ENCODE data around the gene SETD4. TPM values are rescaled to one million over a fixed set of nuclear protein-coding genes. Genes with fewer than 3 reads are reported as not detected.

SETD4 gene
- total and polyA plus RNA-seq, 2 donors (not counting 3 experiments of a cell fraction or from before 2014, with no cell fraction given) = 13.0 to 25.1 TPM

DNA sequence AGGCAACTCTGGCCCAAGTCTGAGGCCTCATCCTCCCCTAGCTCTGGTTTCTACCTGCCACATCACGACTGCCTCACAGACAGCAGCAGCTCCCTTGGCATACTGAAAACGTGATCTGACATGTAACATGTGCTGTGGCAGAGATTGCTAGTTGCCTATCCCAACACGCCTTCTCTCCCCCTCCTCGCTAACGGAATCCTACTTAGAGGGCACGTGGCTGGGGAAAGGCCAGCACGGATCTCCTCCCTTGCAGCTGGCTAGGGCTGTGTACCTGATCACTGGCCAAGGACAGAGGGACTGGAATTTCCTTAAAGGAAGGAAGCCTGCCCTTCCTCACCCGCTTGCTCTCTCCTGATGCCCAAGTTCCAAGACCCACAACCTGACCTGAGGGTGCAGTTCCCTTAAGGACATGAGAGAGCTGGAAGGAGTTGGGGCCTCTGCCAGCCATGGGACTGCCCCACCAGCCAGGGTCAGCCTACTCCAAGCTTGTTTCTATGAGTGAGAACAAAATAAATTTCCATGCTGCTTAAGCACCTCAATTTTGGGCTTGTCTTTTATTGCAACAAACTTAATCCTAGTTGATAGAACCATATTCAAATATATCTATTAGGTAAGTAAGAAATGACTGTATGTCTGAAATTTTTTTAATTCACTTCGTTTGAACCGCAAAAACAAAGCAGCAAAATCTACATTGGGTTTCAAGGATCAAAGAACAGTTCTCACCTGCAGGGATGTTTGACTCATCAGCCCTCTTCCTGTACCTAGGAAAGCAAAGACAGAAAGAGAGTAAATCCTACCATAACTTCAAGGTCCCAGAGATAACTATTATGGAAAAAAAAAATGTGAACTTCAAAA, 7.2 kb downstream of the SETD4 start:
- peak; percentile 16 for DNase-seq (ENCODE audit: low read depth, low spot score)

More for the DNA sequence above, 7.2 kb downstream of the SETD4 start:
- peak; percentile 43 for FAIRE-seq
- intact Hi-C loops (cut with micrococcal nuclease) (no loop called here), dilution Hi-C loops (cut with MboI; ENCODE audit: extremely low pct_ligation_motif_present, low sequenced_read_pairs) (no loop called here)
- Histone ChIP-seq H3K4me1 (ENCODE audit: control insufficient read depth, extremely low read depth, insufficient read depth, low read length) (peaks cover 10% of the 10 kb centered on the region), H3K36me3 (ENCODE audit: control insufficient read depth in 2 of 2, extremely low read depth in 1 of 2, insufficient read depth in 2 of 2, low read length in 2 of 2) (peaks cover 13 to 21% of the 10 kb centered on the region in 2 experiments), H4K20me1 (replicated peaks; ENCODE audit: control insufficient read depth, extremely low read depth, insufficient read depth, low read length) (no peaks in the 10 kb centered on the region), H3K27me3 (ENCODE audit: control insufficient read depth in 2 of 2, insufficient read depth in 2 of 2, low read length in 2 of 2) (no peaks in the 10 kb centered on the region), H3K9ac (replicated peaks; ENCODE audit: extremely low read depth, insufficient read depth, low read length) (no peak overlapping the region), H2AFZ (ENCODE audit: low read depth, low read length) (no peak overlapping the region), H3K4me2 (ENCODE audit: insufficient read depth, low read length) (no peak overlapping the region), H3K9me3 (replicated peaks; ENCODE audit: control insufficient read depth, insufficient read depth, low read length) (no peaks in the 10 kb centered on the region), H3K79me2 (ENCODE audit: control insufficient read depth, insufficient read depth, low read length) (no peaks in the 10 kb centered on the region), H3K27ac (ENCODE audit: insufficient read depth, low read depth, low read length) (no peak overlapping the region), H3K4me3 (replicated peaks in 1 of 3; ENCODE audit: insufficient read depth in 1 of 3, low read depth in 1 of 3, low read length in 3 of 3) (no peak overlapping the region), H3K9me1 (replicated peaks; ENCODE audit: control insufficient read depth, extremely low read depth, insufficient read depth, low read length) (no peaks in the 10 kb centered on the region)
- TF ChIP-seq FOS (IDR thresholded peaks at IDR 0.05; ENCODE audit: borderline replicate concordance, insufficient read depth, low read length) = no peak
- no peak for TF ChIP-seq GATA2 (IDR thresholded peaks at IDR 0.05; ENCODE audit: insufficient read depth, insufficient read length, low read depth, low read length)
- TF ChIP-seq, protein P1, sequence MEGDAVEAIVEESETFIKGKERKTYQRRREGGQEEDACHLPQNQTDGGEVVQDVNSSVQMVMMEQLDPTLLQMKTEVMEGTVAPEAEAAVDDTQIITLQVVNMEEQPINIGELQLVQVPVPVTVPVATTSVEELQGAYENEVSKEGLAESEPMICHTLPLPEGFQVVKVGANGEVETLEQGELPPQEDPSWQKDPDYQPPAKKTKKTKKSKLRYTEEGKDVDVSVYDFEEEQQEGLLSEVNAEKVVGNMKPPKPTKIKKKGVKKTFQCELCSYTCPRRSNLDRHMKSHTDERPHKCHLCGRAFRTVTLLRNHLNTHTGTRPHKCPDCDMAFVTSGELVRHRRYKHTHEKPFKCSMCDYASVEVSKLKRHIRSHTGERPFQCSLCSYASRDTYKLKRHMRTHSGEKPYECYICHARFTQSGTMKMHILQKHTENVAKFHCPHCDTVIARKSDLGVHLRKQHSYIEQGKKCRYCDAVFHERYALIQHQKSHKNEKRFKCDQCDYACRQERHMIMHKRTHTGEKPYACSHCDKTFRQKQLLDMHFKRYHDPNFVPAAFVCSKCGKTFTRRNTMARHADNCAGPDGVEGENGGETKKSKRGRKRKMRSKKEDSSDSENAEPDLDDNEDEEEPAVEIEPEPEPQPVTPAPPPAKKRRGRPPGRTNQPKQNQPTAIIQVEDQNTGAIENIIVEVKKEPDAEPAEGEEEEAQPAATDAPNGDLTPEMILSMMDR (IDR thresholded peaks at IDR 0.05; ENCODE audit: extremely low read depth in 1 of 2, insufficient read depth in 1 of 2, low read depth in 1 of 2, low read length in 2 of 2) = no peak
- no peak for TF ChIP-seq EZH2 (IDR thresholded peaks at IDR 0.05; ENCODE audit: borderline replicate concordance, low read depth, low read length, severe bottlenecking)
- no peak for TF ChIP-seq POLR2A (IDR thresholded peaks at IDR 0.05; ENCODE audit: low read depth, low read length)
- TF ChIP-seq MYC (IDR thresholded peaks at IDR 0.05; ENCODE audit: low read depth, low read length) = no peak
- BruUV-seq (replicated peaks) = no TSS peak
- ChIA-PET CTCF (interaction anchor here (0.9 to 1.3 kb wide), 3 partner anchors 23 to 59 kb away, joined by 3 to 4 read pairs (median 3); no protein-coding TSS in a partner anchor), POLR2A (no interaction called here)

All from endothelial cell of umbilical vein (primary cell).